GM23248 (cell line): ENCODE results near the gene LAMA3. TPM values are rescaled to one million over a fixed set of nuclear protein-coding genes. Genes with fewer than 3 reads are reported as not detected.

Experiments
- DNase-seq: peaks from one replicate; pipeline ENCODE4 v3.0.0-alpha.2; 2015
- H2AFZ ChIP-seq: fragments of 200-600 bp; sonication (generic); 2 replicates; pipeline ENCODE4 v1.6.1; 2016; ENCODE audit warnings: antibody characterized with exemption
- H3F3A ChIP-seq: fragments of 200-600 bp; sonication (generic); 2 replicates; pipeline ENCODE4 v1.6.1; 2016; ENCODE audit warnings: mild to moderate bottlenecking, antibody characterized with exemption, mixed run types; ENCODE audit not compliant: insufficient read depth
- H3K27ac ChIP-seq: fragments of 200-600 bp; sonication (generic); 2 replicates; pipeline ENCODE4 v1.5.1; 2016; ENCODE audit warnings: mild to moderate bottlenecking
- H3K27me3 ChIP-seq: fragments of 200-600 bp; sonication (generic); replicated peaks from 2 replicates; pipeline ENCODE4 v1.6.1; 2016; ENCODE audit warnings: mild to moderate bottlenecking; ENCODE audit not compliant: insufficient read depth
- H3K36me3 ChIP-seq: fragments of 200-600 bp; sonication (generic); 2 replicates; pipeline ENCODE4 v1.6.1; 2016; ENCODE audit warnings: low read depth, mild to moderate bottlenecking
- H3K4me1 ChIP-seq: fragments of 200-600 bp; sonication (generic); 2 replicates; pipeline ENCODE4 v1.6.1; 2016; ENCODE audit warnings: mild to moderate bottlenecking; ENCODE audit not compliant: insufficient read depth
- H3K4me2 ChIP-seq: fragments of 200-600 bp; sonication (generic); one replicate; pipeline ENCODE4 v1.6.1; 2016; ENCODE audit warnings: mild to moderate bottlenecking; ENCODE audit not compliant: unreplicated experiment
- H3K4me3 ChIP-seq: fragments of 200-600 bp; sonication (generic); 2 replicates; pipeline ENCODE4 v1.5.1; 2016; ENCODE audit warnings: mild to moderate bottlenecking
- H3K79me2 ChIP-seq: fragments of 200-600 bp; sonication (generic); 2 replicates; pipeline ENCODE4 v1.6.1; 2016; ENCODE audit warnings: mild to moderate bottlenecking; ENCODE audit not compliant: insufficient read depth
- H3K9ac ChIP-seq: fragments of 200-600 bp; sonication (generic); 2 replicates; pipeline ENCODE4 v1.6.1; 2016; ENCODE audit warnings: mild to moderate bottlenecking
- H3K9me2 ChIP-seq: fragments of 200-600 bp; sonication (generic); 2 replicates; pipeline ENCODE4 v1.6.1; 2016; ENCODE audit warnings: mixed run types, mild to moderate bottlenecking, moderate library complexity; ENCODE audit not compliant: insufficient read depth
- H3K9me3 ChIP-seq: fragments of 200-600 bp; sonication (generic); one replicate; pipeline ENCODE4 v1.6.1; 2017; ENCODE audit warnings: low read depth
- H4K20me1 ChIP-seq: fragments of 200-600 bp; sonication (generic); 2 replicates; pipeline ENCODE4 v1.6.0; 2016; ENCODE audit not compliant: insufficient read depth
- EZH2 ChIP-seq: fragments of 200-600 bp; sonication (generic); IDR thresholded peaks from 2 replicates; pipeline ENCODE4 v1.6.1; 2018; ENCODE audit warnings: antibody characterized with exemption, mild to moderate bottlenecking; ENCODE audit not compliant: insufficient read depth, poor library complexity, severe bottlenecking
- EZH2phosphoT487 ChIP-seq: fragments of 200-600 bp; sonication (generic); IDR thresholded peaks from 2 replicates; pipeline ENCODE4 v1.6.1; 2018; ENCODE audit warnings: antibody characterized with exemption, moderate library complexity, mild to moderate bottlenecking, low read depth; ENCODE audit not compliant: insufficient read depth
- WGBS, 2 experiments: methylation state at CpG; one replicate each; pipeline ENCODE4 v1.1.6; 2015 to 2017; ENCODE audit warnings: low lambda C conversion rate in 2 of 2, low coverage in 1 of 2; ENCODE audit errors: missing lambda C conversion rate in 2 of 2; 5-methylcytosine and 5-hydroxymethylcytosine counted together
- in situ Hi-C: fragments of 300-500 bp; cut with MboI; formaldehyde crosslinking; loops from 2 replicates; pipeline ENCODE4 v1.15.0; 2020
- polyA plus RNA-seq: library from polyadenylated mRNA; unstranded; fragments of >200 nt; fragmentation: Nextera tagmentation; extraction: Ambion mirVana; gene quantifications from 2 replicates; pipeline ENCODE4 v1.2.1, GENCODE V29; 2016
- total RNA-seq: library from RNA; depleted of rRNA; stranded (reverse); fragments of >200 nt; shearing (Covaris generic); gene quantifications from 2 replicates; pipeline ENCODE4 v1.2.3, GENCODE V29; 2014

LAMA3 gene
- total and polyA plus RNA-seq, 2 experiments from 2014 or later = 0.93 to 1.9 TPM

DNA sequence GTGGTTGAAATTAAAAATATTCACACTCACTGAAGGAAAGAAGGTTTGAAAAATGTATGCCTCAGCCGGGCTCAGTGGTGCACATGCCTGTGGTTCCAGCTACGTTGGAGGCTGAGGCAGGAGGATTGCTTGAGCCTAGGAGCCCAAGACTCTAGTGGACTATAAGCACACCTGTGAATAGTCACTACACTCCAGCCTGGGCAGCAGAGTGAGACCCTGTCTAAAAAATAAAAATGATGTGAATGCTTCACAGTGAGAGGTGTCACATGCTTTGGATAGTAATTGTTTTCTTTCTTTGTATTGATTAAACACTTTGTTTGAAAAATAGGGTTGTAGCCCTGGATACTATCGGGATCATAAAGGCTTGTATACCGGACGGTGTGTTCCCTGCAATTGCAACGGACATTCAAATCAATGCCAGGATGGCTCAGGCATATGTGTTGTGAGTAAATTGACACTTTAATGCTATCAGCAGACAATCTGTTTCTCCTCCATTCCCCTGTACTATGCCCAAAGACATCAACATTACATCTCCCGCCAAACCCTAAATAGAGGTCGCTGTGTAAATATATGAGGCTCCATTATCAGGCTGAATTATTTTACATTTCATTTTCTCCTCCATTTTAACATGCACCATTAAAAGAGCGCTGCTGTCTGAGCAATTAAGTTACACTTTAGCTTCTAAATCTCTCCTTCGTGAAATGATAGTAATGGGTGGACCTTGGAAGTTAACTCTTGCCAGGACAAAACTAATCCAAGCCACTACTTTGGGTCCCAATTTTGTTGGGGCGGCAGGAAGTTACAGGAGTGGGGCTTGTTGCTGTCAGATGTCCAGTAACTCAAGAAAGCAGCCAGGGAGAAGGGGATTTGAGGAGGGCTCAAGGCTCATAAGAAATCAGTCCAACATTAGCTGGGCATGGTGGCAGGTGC lies 187.0 kb downstream of the LAMA3 start:
- no peak overlapping the region for H3K4me2 ChIP-seq
- no peak overlapping the region for H3K4me3 ChIP-seq
- H2AFZ ChIP-seq = no peak overlapping the region
- H3F3A ChIP-seq = no peaks in the 10 kb centered on the region
- no peaks in the 10 kb centered on the region for H4K20me1 ChIP-seq
- in situ Hi-C loops = no loop called here
- no peaks in the 10 kb centered on the region for H3K9me3 ChIP-seq
- H3K27me3 ChIP-seq = no peaks in the 10 kb centered on the region
- no peaks in the 10 kb centered on the region for H3K9me2 ChIP-seq
- TF ChIP-seq EZH2 = no peak
- TF ChIP-seq EZH2phosphoT487 = no peak
- H3K4me1 ChIP-seq = no peaks in the 10 kb centered on the region
- no peak overlapping the region for H3K9ac ChIP-seq
- WGBS, 2 experiments = 82 to 86% methylated on average over 11 of the region's 11 CpGs
- no peak for DNase-seq
- no peaks in the 10 kb centered on the region for H3K36me3 ChIP-seq
- H3K79me2 ChIP-seq = no peaks in the 10 kb centered on the region
- H3K27ac ChIP-seq = no peak overlapping the region

DNA sequence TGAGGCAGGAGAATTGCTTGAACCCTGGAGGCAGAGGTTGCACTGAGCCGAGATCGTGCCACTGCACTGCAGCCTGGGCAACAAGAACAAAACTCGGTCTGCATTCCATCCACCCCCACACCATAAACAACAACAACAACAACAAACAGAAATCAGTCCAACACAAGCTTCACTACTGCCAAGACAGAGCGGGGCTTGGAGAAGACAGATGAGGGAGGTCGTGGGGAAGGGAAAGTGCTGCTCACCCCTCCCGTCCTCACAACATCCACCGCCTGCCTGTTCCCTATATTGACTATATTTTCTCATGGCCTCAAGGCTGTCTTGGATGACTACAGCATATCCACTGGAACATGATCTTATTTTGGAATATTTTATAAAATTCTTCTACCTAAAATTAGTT lies 187.7 kb downstream of the LAMA3 start:
- H3K4me2 ChIP-seq = no peak overlapping the region
- H3K27me3 ChIP-seq = no peaks in the 10 kb centered on the region
- H3K4me3 ChIP-seq = no peak overlapping the region
- TF ChIP-seq EZH2phosphoT487 = no peak
- no peak for TF ChIP-seq EZH2
- no peaks in the 10 kb centered on the region for H3K9me2 ChIP-seq
- H3K4me1 ChIP-seq = no peaks in the 10 kb centered on the region
- H3K9ac ChIP-seq = no peak overlapping the region
- no peaks in the 10 kb centered on the region for H3K79me2 ChIP-seq
- H3K36me3 ChIP-seq = no peaks in the 10 kb centered on the region
- no peak overlapping the region for H2AFZ ChIP-seq
- H3K27ac ChIP-seq = no peak overlapping the region
- H4K20me1 ChIP-seq = no peaks in the 10 kb centered on the region
- no peaks in the 10 kb centered on the region for H3F3A ChIP-seq
- H3K9me3 ChIP-seq = no peaks in the 10 kb centered on the region
- in situ Hi-C loops = no loop called here
- DNase-seq = no peak
- 84 to 91% methylated on average over 7 of the region's 7 CpGs for whole genome bisulfite sequencing, 2 experiments

DNA sequence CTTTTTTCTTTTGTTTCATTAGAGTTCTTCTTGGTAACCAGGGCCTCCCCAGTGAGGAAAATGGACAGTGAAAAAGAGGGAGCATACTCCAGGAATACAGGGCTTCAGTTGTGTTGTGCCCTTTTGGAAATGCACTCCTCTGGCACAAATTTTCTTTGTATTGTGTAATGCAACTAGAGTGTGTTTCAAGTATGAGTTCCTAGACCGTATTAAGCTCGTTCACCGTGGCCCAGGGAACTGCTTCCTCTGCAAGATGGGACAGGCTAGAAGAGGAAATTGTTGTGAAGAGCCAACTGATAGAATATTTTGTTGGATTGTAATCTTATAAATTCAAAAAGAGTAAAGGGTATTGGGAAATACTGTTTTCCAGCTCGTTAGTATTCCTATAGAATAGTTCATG lies 188.1 kb downstream of the LAMA3 start:
- no peaks in the 10 kb centered on the region for H3F3A ChIP-seq
- in situ Hi-C loops = no loop called here
- 78 to 80% methylated on average over 4 of the region's 4 CpGs for WGBS, 2 experiments
- TF ChIP-seq EZH2phosphoT487 (no peak), EZH2 (no peak)
- H3K4me1 ChIP-seq = no peaks in the 10 kb centered on the region
- no peaks in the 10 kb centered on the region for H3K36me3 ChIP-seq
- H4K20me1 ChIP-seq = no peaks in the 10 kb centered on the region
- H3K27me3 ChIP-seq = no peaks in the 10 kb centered on the region
- no peaks in the 10 kb centered on the region for H3K9me3 ChIP-seq
- H3K79me2 ChIP-seq = no peaks in the 10 kb centered on the region
- H3K9me2 ChIP-seq = no peaks in the 10 kb centered on the region
- H3K9ac ChIP-seq = no peak overlapping the region
- no peak overlapping the region for H3K27ac ChIP-seq
- no peak overlapping the region for H3K4me2 ChIP-seq
- H3K4me3 ChIP-seq = no peak overlapping the region
- no peak for DNase-seq
- no peak overlapping the region for H2AFZ ChIP-seq

DNA sequence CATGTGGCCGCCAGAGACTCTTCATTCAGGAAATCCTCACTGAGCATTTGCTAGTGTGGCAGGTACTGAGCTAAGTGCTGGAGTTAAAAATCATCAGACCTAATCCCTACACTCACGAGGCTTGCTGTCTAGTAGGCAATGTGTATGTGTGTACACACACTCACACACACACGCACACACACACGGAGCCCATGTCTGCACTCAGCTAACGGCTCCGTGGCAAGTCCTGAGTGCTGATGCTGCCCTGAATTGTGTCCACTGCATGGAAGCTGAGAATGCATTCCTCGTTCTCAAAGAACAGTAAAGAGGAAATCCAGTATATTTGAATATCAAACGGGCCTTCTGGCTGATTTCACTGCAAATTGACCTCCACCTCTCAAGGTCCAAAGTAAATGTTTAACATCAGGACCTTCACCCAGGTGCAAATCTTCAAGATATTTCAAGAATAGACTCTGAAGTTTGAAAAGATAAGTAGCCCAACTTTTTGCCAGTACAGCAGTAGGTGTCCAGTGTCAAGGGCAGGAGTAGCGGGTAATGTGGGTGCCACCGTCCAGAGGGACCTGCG lies 189.2 kb downstream of the LAMA3 start:
- in situ Hi-C loops = no loop called here
- H2AFZ ChIP-seq = no peak overlapping the region
- H3K4me3 ChIP-seq = no peak overlapping the region
- H3K9ac ChIP-seq = no peak overlapping the region
- no peak overlapping the region for H3K4me2 ChIP-seq
- no peaks in the 10 kb centered on the region for H3K27me3 ChIP-seq
- no peaks in the 10 kb centered on the region for H3K36me3 ChIP-seq
- no peak overlapping the region for H3K27ac ChIP-seq
- H3K9me2 ChIP-seq = no peaks in the 10 kb centered on the region
- no peaks in the 10 kb centered on the region for H4K20me1 ChIP-seq
- H3K4me1 ChIP-seq = peaks cover 2% of the 10 kb centered on the region
- no peaks in the 10 kb centered on the region for H3K9me3 ChIP-seq
- no peaks in the 10 kb centered on the region; the same call in 1 of the 2 replicates for H3F3A ChIP-seq
- no peak for DNase-seq
- H3K79me2 ChIP-seq = no peaks in the 10 kb centered on the region
- WGBS, 2 experiments = 81 to 83% methylated on average over 11 of the region's 11 CpGs
- no peak for TF ChIP-seq EZH2
- no peak for TF ChIP-seq EZH2phosphoT487
